ENCODE results near the gene RPS6KB2. TPM values are rescaled to one million over a fixed set of nuclear protein-coding genes. Genes with fewer than 3 reads are reported as not detected.

The RPS6KB2 gene
- total and polyA plus RNA-seq, 2 donors (not counting 1 experiment from before 2014, with no cell fraction given) = 81.8 to 131 TPM

GRCh38 chr11:67396259-67396581 lies 32.1 kb upstream of the RPS6KB2 start:
- Histone ChIP-seq H3K9ac (ENCODE audit: low read length) (no peak overlapping the region), H3K4me1 (ENCODE audit: control insufficient read depth in 2 of 2, insufficient read depth in 2 of 2, low read length in 2 of 2) (peaks cover 24 to 47% of the 10 kb centered on the region in 2 donors), H3K36me3 (replicated peaks in 1 of 2; ENCODE audit: control extremely low read depth in 1 of 2, control insufficient read depth in 1 of 2, extremely low read depth in 1 of 2, insufficient read depth in 2 of 2, low read length in 1 of 2) (peaks cover 2 to 49% of the 10 kb centered on the region in 2 experiments), H4K20me1 (ENCODE audit: control insufficient read depth, insufficient read depth, low read length, poor library complexity, severe bottlenecking) (peaks cover 73% of the 10 kb centered on the region), H3K4me2 (replicated peaks; ENCODE audit: low read depth, low read length, poor library complexity, severe bottlenecking) (no peak overlapping the region), H3K79me2 (ENCODE audit: control insufficient read depth, insufficient read depth, low read length) (peaks cover 56% of the 10 kb centered on the region), H3K9me3 (ENCODE audit: control extremely low read depth in 1 of 3, control insufficient read depth in 2 of 3, insufficient read depth in 1 of 3, low read length in 2 of 3) (peaks cover 0 to 2% (median 0%) of the 10 kb centered on the region in 3 donors), H3K4me3 (ENCODE audit: control extremely low read depth in 1 of 5, extremely low read depth in 1 of 5, insufficient read depth in 1 of 5, low read depth in 2 of 5, low read length in 4 of 5) (no peak overlapping the region), H3K27ac (ENCODE audit: low read length in 2 of 2) (peak overlapping the region in 1 of 2 donors; percentile 63), H2AFZ (ENCODE audit: insufficient read depth, low read depth, low read length, poor library complexity, severe bottlenecking) (no peak overlapping the region), H3K27me3 (replicated peaks in 1 of 4; ENCODE audit: control extremely low read depth in 1 of 4, control insufficient read depth in 3 of 4, insufficient read depth in 4 of 4, low read length in 3 of 4) (no peaks in the 10 kb centered on the region)
- ChIA-PET POLR2A (interaction anchor here (2.1 kb wide), 1 partner anchor 24 kb away, joined by 8 read pairs; no protein-coding TSS in a partner anchor), CTCF (interaction anchor here (1.2 to 1.4 kb wide), 2 partner anchors 110 to 134 kb away, joined by 3 to 4 read pairs; no protein-coding TSS in a partner anchor)
- TF ChIP-seq CTCF (IDR thresholded peaks at IDR 0.05) = no peak
- TF ChIP-seq EZH2 (IDR thresholded peaks at IDR 0.05; ENCODE audit: borderline replicate concordance, insufficient read depth, low read depth, low read length, poor library complexity, severe bottlenecking) = no peak
- Mint-ChIP-seq H3K27ac (peak overlapping the region; percentile 74), H3K4me1 (peaks cover 53% of the 10 kb centered on the region), H3K27me3 (no peaks in the 10 kb centered on the region), H3K9me3 (ENCODE audit: insufficient read depth) (no peaks in the 10 kb centered on the region), H3K4me3 (no peak overlapping the region)
- WGBS (ENCODE audit: insufficient coverage) = 97% methylated on average over 7 of the region's 7 CpGs
- no peak for DNase-seq
- no peak for ATAC-seq (ENCODE audit: low read depth)
- intact Hi-C loops (cut with micrococcal nuclease) = no loop called here

GRCh38 chr11:67396587-67397389 lies 31.5 kb upstream of the RPS6KB2 start:
- no peak overlapping the region for H3K9ac ChIP-seq (ENCODE audit: low read length)
- peaks cover 50% of the 10 kb centered on the region for H3K4me1 Mint-ChIP-seq

More at GRCh38 chr11:67396587-67397389, 31.5 kb upstream of the RPS6KB2 start:
- Histone ChIP-seq H3K79me2 (ENCODE audit: control insufficient read depth, insufficient read depth, low read length) (peaks cover 55% of the 10 kb centered on the region), H3K4me1 (ENCODE audit: control insufficient read depth in 2 of 2, insufficient read depth in 2 of 2, low read length in 2 of 2) (peaks cover 23 to 44% of the 10 kb centered on the region in 2 donors), H3K4me2 (replicated peaks; ENCODE audit: low read depth, low read length, poor library complexity, severe bottlenecking) (peak overlapping the region; percentile 26), H3K27me3 (replicated peaks in 1 of 4; ENCODE audit: control extremely low read depth in 1 of 4, control insufficient read depth in 3 of 4, insufficient read depth in 4 of 4, low read length in 3 of 4) (no peaks in the 10 kb centered on the region), H3K36me3 (replicated peaks in 1 of 2; ENCODE audit: control extremely low read depth in 1 of 2, control insufficient read depth in 1 of 2, extremely low read depth in 1 of 2, insufficient read depth in 2 of 2, low read length in 1 of 2) (peaks cover 2 to 49% of the 10 kb centered on the region in 2 experiments), H4K20me1 (ENCODE audit: control insufficient read depth, insufficient read depth, low read length, poor library complexity, severe bottlenecking) (peaks cover 73% of the 10 kb centered on the region), H2AFZ (ENCODE audit: insufficient read depth, low read depth, low read length, poor library complexity, severe bottlenecking) (no peak overlapping the region), H3K27ac (ENCODE audit: low read length in 2 of 2) (peak overlapping the region in 1 of 2 donors; percentile 63), H3K4me3 (ENCODE audit: control extremely low read depth in 1 of 5, extremely low read depth in 1 of 5, insufficient read depth in 1 of 5, low read depth in 2 of 5, low read length in 4 of 5) (no peak overlapping the region), H3K9me3 (ENCODE audit: control extremely low read depth in 1 of 3, control insufficient read depth in 2 of 3, insufficient read depth in 1 of 3, low read length in 2 of 3) (peaks cover 0 to 2% (median 0%) of the 10 kb centered on the region in 3 donors)
- WGBS (ENCODE audit: insufficient coverage) = 13% methylated on average over 9 of the region's 13 CpGs
- intact Hi-C loops (cut with micrococcal nuclease) = no loop called here
- no peak for ATAC-seq (ENCODE audit: low read depth)
- H3K4me3 Mint-ChIP-seq = peak overlapping the region; percentile 6
- CTCF ChIA-PET = interaction anchor here (1.2 to 1.8 kb wide), 5 partner anchors 14 to 134 kb away, joined by 3 to 6 read pairs (median 4); no protein-coding TSS in a partner anchor
- no peaks in the 10 kb centered on the region for H3K27me3 Mint-ChIP-seq
- TF ChIP-seq EZH2 (IDR thresholded peaks at IDR 0.05; ENCODE audit: borderline replicate concordance, insufficient read depth, low read depth, low read length, poor library complexity, severe bottlenecking) = no peak
- TF ChIP-seq CTCF (IDR thresholded peaks at IDR 0.05) = no peak
- H3K9me3 Mint-ChIP-seq (ENCODE audit: insufficient read depth) = no peaks in the 10 kb centered on the region
- POLR2A ChIA-PET = interaction anchor here (1.1 to 2.1 kb wide), 3 partner anchors 20 to 32 kb away, joined by 3 to 8 read pairs (median 3); partner anchors contain the start of gene RPS6KB2
- no peak for DNase-seq
- H3K27ac Mint-ChIP-seq = peak overlapping the region; percentile 79
